Germinal center (tissue), 1 donor: ENCODE data around the gene PYCR2.

Source experiments
- DNase-seq: peaks from one replicate; pipeline ENCODE4 v3.0.0; 2012; ENCODE audit warnings: mixed read lengths, low spot score

Gene PYCR2

DNA sequence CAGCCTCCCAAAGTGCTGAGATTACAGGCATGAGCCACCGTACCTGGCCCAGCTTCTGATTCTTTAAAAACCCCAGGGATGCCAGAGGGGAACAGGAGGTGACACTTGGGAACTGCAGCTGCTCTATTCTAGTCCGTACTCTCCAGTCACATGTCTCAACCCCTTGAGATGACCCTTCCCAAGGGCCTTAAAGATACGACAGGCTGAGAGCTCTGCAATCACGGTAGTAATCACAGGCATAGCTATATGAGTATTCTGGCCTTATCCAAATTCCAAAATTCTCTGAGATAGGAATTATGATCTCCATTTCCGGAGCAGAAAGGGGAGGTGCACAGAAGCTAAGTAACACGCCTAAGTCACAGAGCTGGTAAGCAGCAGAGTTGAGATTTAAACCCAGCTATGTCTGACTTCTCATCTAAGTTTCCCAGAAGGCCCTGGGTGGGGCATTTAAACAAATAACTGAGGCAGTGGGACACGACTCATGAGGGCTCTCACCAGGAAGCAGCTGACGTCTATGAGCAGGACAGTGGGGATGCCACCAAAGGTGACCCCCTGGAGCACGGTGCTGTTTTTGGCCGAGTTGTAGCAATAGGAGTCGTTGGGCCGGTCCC lies 47.0 kb downstream of the PYCR2 start:
- DNase-seq, result no peak

DNA sequence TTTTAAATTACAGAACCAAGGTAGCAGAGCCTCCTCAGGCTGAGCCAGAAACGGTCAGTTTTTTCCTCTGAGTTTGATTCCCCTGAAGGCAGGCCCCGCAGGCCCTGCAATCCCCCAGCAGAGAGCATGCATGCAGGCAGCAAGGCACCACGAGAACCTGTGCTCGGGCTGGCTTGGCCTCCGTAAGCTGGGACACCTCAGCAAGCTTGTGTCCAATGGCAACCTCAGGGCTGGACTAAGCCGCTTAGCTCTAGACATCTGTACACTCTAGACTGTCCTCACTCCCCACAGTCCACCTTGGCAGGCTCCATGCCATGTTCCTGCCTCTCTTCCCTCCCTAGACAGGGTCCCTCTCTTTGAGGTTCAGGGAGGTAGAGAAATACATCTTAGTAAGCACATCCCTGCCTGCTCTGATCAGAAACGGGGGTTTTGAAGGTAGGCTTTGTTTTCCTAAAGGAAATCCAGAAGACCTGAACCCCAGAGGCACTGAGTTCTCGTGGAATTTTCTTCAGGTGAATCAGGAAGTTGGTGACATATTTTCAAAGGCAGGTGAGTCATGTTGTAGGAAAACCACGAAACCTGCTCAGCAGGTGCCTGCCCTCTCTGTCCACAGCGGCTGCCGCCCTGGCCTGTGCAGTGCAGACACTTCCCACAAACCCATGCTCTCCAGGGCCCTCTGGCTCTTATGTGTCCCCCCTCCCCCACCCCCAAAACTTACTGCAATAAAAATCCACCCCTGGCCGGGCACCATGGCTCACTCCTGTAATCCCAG lies 48.8 kb downstream of the PYCR2 start:
- DNase-seq, result no peak

DNA sequence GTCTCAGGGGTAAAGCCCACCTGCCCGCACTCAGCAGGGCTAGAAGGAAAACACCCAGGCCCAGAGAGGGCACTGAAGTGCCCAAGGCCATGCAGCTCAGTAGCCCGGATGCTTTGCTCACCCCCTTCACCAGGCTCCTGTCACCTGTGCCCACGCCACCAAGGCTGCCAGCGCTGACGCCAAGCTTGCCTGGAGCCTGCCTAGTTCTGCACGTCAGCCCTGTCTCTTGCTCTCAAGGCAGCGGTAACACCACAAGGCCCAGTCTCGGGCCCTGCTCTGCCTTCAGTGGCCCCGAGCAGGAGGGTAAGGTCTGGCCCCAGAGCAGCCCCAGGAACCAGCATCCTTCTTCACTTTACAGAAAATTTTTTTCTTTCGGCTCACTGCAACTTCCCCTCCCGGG lies 49.6 kb downstream of the PYCR2 start:
- DNase-seq, result no peak

DNA sequence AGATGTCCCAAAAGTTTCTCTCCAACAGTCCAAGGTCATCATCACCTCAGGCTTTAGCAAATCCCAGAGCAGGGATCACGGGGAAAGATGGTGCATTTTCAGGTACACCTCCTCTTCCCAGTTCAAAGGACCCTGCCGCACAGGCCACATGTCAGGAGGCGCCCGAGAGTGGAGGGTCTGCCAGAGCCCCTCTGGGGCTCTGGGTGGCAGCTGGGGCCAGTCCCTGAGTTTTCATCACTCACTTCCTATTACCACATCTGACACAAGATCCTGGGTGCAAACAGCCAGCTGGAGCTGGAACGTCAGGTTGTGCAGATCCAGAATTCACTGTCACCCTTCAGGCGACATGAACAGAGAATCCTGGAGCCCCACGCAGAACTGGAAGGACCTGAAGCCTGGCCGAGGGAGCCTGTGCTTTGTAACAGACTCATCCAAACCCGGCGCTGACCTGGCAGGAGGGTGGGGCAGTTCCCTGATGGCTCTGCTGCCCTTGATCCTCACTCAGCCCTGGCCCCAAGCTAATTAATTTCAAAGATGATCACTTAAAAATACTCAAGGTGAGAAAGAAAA lies 50.7 kb downstream of the PYCR2 start:
- DNase-seq, result no peak

DNA sequence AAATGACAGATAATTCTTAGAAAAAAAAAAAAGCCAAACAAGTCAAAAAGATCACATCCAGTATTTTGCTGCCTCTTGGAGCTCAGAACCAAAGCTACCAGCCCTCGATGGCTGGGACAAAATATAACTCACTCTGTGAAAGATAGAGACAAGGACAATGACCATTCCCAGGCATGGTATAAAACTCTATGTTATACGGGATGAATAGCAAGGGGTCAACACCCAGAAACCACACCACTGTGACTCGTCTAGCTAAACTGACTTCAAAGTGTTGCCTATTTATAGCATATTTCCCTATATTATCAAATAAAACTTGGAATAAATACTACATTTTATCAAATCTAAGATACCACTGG lies 52.0 kb downstream of the PYCR2 start:
- no peak for DNase-seq

DNA sequence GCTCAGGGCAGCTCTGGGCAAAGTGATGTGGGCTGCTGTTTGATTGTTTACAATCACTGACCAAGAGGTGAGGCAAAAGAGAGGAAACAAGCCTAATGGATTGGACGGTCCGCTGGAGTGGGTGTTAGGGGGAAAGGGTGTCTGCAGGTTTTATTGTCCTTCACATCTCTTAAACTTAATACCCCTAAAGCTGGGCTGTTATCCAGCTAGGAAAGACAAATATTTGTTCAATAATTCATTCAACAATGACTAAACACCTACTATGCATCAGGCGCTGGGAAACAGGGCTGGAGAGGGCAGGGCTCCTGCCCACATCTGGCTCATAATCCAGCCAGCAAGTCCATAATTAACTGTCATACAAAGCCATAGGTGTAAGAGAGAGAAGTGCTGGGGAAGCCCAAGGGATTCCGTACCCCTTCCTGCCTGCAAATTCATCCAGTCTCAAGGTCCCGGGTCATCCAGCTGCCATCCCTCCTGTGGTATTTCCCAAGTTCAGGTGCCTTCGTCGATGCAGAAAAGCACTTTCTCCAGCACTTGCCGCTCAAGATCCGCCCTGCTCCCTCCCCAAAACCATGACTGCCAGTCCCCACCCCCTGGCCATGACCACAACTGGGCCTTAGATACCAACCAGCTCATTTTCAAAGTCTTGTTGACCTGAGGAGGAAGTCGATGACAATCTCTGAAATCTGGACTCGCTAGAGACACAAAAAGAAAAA lies 52.5 kb downstream of the PYCR2 start:
- DNase-seq, result no peak

DNA sequence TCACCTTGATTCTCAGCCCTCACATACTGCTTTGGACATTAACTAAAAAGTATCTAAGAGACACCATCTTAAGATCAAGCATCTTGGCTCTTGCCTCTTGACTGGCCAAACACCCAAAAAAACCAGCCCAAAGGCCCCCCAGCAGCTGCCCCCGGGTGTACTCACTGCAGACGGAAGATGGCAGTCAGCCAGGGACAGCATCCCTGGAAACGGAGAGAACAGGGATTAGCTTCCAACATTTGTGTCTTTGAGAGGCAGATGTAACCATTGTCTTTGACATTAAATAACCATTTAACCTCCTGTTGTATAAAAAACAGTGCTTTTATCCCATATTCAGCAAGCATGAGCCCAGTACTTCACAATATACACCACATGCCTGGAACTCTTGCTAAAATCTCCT lies 53.1 kb downstream of the PYCR2 start:
- no peak for DNase-seq
